K562 (cell line): Measurements from ENCODE around the gene NANOG. TPM values are rescaled to one million over a fixed set of nuclear protein-coding genes. Genes with fewer than 3 reads are reported as not detected.
"Not testable (repeated sequence)": the region's sequence is repeated elsewhere in the genome, so short reads cannot be mapped to it uniquely, and the experiment has no call there.

Source experiments
- ATAC-seq: fragments of 200-7000 bp; cut with Tn5 transposase; 3 replicates; pipeline ENCODE4 v1.9.1; 2020; ENCODE audit warnings: moderate library complexity
- BruUV-seq: library from RNA; stranded (reverse); fragments of 400-500 nt; replicated peaks from 2 replicates; lab custom pipeline; 2021; lab: Mats Ljungman, UMichigan
- CTCF ChIA-PET: fragments of 300-600 bp; formaldehyde crosslinking; extraction: SDS; loops from one replicate; lab custom pipeline; 2021; ENCODE audit warnings: low intra/inter-chr PET ratio; lab: Yijun Ruan, JAX
- POLR2A ChIA-PET: fragments of 300-600, 350-650 bp; sonication (Branson Sonifier 250); formaldehyde crosslinking; extraction: SDS; loops from one replicate; lab custom pipeline; 2021; ENCODE audit warnings: antibody characterized with exemption, inconsistent platforms; lab: Yijun Ruan, JAX
- DNase-seq, 4 experiments: peaks; one replicate each; pipeline versions ENCODE4 v3.0.0 to v3.0.0-alpha.2; 2011 to 2018; ENCODE audit warnings: low spot score in 3 of 4, mixed read lengths in 3 of 4; ENCODE audit errors: extremely low read depth in 1 of 4
- FAIRE-seq: peaks from 2 replicates; lab custom pipeline; 2011; peaks lifted over from hg19 to GRCh38; lab: Jason Lieb, UNC
- H2AFZ ChIP-seq: 2 replicates; pipeline ENCODE4 v1.6.0; 2011; ENCODE audit warnings: low read depth, low read length, control low read depth, inconsistent platforms
- H3K27ac ChIP-seq: fragments of 200-600 bp; 3 replicates; pipeline ENCODE4 v1.8.0; 2011; ENCODE audit warnings: low read depth, mild to moderate bottlenecking, control low read depth, inconsistent platforms, low read length, moderate library complexity, mixed read lengths; ENCODE audit errors: extremely low read depth
- H3K27me3 ChIP-seq, 2 experiments: fragments of 300-600 bp in 1 of 2; 2 replicates in 1 of 2; 3 replicates in 1 of 2; pipeline versions ENCODE4 v1.6.0 to v1.8.0; 2011; ENCODE audit warnings: inconsistent platforms in 2 of 2, low read length in 2 of 2, mild to moderate bottlenecking in 1 of 2, mixed read lengths in 1 of 2, moderate library complexity in 1 of 2; ENCODE audit not compliant: control insufficient read depth in 2 of 2, insufficient read depth in 2 of 2
- H3K36me3 ChIP-seq: fragments of 300-600 bp; 3 replicates; pipeline ENCODE4 v1.8.0; 2011; ENCODE audit warnings: mild to moderate bottlenecking, low read length, inconsistent platforms; ENCODE audit not compliant: control insufficient read depth, insufficient read depth
- H3K4me1 ChIP-seq, 2 experiments: fragments of 200-600 bp in 1 of 2; replicated peaks in 1 of 2; 2 replicates in 1 of 2; 3 replicates in 1 of 2; pipeline versions ENCODE4 v1.5.1 to v1.8.0; 2011; ENCODE audit warnings: inconsistent platforms in 2 of 2, low read length in 2 of 2, mild to moderate bottlenecking in 1 of 2, mixed read lengths in 1 of 2, moderate library complexity in 1 of 2; ENCODE audit not compliant: control insufficient read depth in 2 of 2, insufficient read depth in 2 of 2
- H3K4me2 ChIP-seq: 2 replicates; pipeline ENCODE4 v1.6.1; 2011; ENCODE audit warnings: low read length, control low read depth, inconsistent platforms, mixed read lengths; ENCODE audit not compliant: insufficient read depth
- H3K4me3 ChIP-seq: fragments of 200-600 bp; sonication (generic), shearing (Covaris generic); 2 replicates; pipeline ENCODE4 v1.5.1; 2016; ENCODE audit warnings: control low read depth, inconsistent platforms
- H3K79me2 ChIP-seq: fragments of 200-600 bp; 3 replicates; pipeline ENCODE4 v1.8.0; 2011; ENCODE audit warnings: low read length, inconsistent platforms; ENCODE audit not compliant: control insufficient read depth, insufficient read depth
- H3K9ac ChIP-seq, 2 experiments: 2 replicates each; pipeline versions ENCODE4 v1.6.0 to v1.6.1; 2011; ENCODE audit warnings: low read depth in 2 of 2, low read length in 2 of 2, control low read depth in 1 of 2, inconsistent platforms in 1 of 2, mild to moderate bottlenecking in 1 of 2, mixed read lengths in 1 of 2; ENCODE audit not compliant: insufficient read depth in 1 of 2
- H3K9me1 ChIP-seq: one replicate; pipeline ENCODE4 v1.6.0; 2011; ENCODE audit warnings: inconsistent platforms, mild to moderate bottlenecking, low read length, moderate library complexity; ENCODE audit not compliant: control insufficient read depth, insufficient read depth
- H3K9me3 ChIP-seq: replicated peaks from 2 replicates; pipeline ENCODE4 v1.5.1; 2011; ENCODE audit warnings: low read depth, low read length, inconsistent platforms; ENCODE audit not compliant: control insufficient read depth, insufficient read depth
- H4K20me1 ChIP-seq: replicated peaks from 2 replicates; pipeline ENCODE4 v1.6.1; 2011; ENCODE audit warnings: low read length, inconsistent platforms, mixed read lengths; ENCODE audit not compliant: control insufficient read depth, insufficient read depth
- BCOR ChIP-seq: fragments of 450-650 bp; IDR thresholded peaks from 2 replicates; pipeline ENCODE4 v1.6.1; 2016
- CEBPB ChIP-seq: fragments of 450-650 bp; IDR thresholded peaks from 2 replicates; pipeline ENCODE4 v1.6.1; 2016; ENCODE audit warnings: missing genetic modification characterization, missing compliant biosample characterization
- CTCF ChIP-seq, 3 experiments: IDR thresholded peaks in 2 of 3; conservative IDR thresholded peaks in 1 of 3; 2 replicates each; pipeline ENCODE4 v1.5.1; 2011 to 2012; ENCODE audit warnings: low read length in 3 of 3, mild to moderate bottlenecking in 3 of 3, control low read depth in 2 of 3, improper control_type of control experiment in 1 of 3, inconsistent platforms in 1 of 3, low read depth in 1 of 3, mixed read lengths in 1 of 3, moderate library complexity in 1 of 3; ENCODE audit not compliant: insufficient read depth in 2 of 3
- PCBP1 ChIP-seq: fragments of 200-400 bp; formaldehyde crosslinking; IDR thresholded peaks from 2 replicates; pipeline ENCODE4 v1.6.1; 2018; ENCODE audit warnings: mild to moderate bottlenecking, low read depth, low read length; ENCODE audit not compliant: poor library complexity, severe bottlenecking
- POLR2G ChIP-seq: fragments of 200-400 bp; formaldehyde crosslinking; IDR thresholded peaks from 2 replicates; pipeline ENCODE4 v1.6.1; 2017; ENCODE audit warnings: low read depth, mild to moderate bottlenecking, antibody characterized with exemption, low read length, moderate library complexity
- RAD21 ChIP-seq, 2 experiments: fragments of 250-450 bp in 1 of 2; fragments of 450-650 bp in 1 of 2; sonication (Bioruptor Pico) in 1 of 2; formaldehyde crosslinking in 1 of 2; IDR thresholded peaks in 1 of 2; conservative IDR thresholded peaks in 1 of 2; 2 replicates each; pipeline versions ENCODE4 v1.4.0 to v1.8.0; 2020 to 2022; ENCODE audit warnings: mild to moderate bottlenecking in 2 of 2, moderate library complexity in 1 of 2
- XRCC5 ChIP-seq: fragments of 200-400 bp; formaldehyde crosslinking; IDR thresholded peaks from 2 replicates; pipeline ENCODE4 v1.6.1; 2017; ENCODE audit warnings: low read depth, mild to moderate bottlenecking, low read length
- ZNF444 ChIP-seq: fragments of 250-450 bp; sonication (Bioruptor Pico); IDR thresholded peaks from 2 replicates; pipeline ENCODE4 v1.4.0; 2020; ENCODE audit warnings: mild to moderate bottlenecking, moderate library complexity
- WGBS: fragments of 100-300 bp; shearing (Covaris generic); methylation state at CpG from one replicate; pipeline ENCODE4 v1.1.6; 2016; ENCODE audit warnings: low coverage, mixed read lengths; ENCODE audit not compliant: insufficient coverage; ENCODE audit errors: missing lambda C conversion rate; 5-methylcytosine and 5-hydroxymethylcytosine counted together
- in situ Hi-C: fragments of 300-500 bp; cut with MboI; formaldehyde crosslinking; loops from 4 replicates; pipeline ENCODE4 v1.15.0; 2018; ENCODE audit warnings: inconsistent platforms, mixed read lengths
- intact Hi-C: fragments of 100-400 bp; cut with micrococcal nuclease; formaldehyde crosslinking; loops from 2 replicates; pipeline ENCODE4 v1.14.2; 2022
- polyA plus RNA-seq, 8 experiments: library from polyadenylated mRNA; depleted of rRNA in 4 of 8; stranded (reverse) in 5 of 8; unstranded in 3 of 8; fragments of >200 nt; fragmentation: Nextera tagmentation in 2 of 8; fragmentation: Illumina TruSeq in 1 of 8; extraction: Ambion mirVana in 2 of 8; extraction: Trizol in 1 of 8; gene quantifications; 2 replicates each; pipeline versions ENCODE4 v1.2.1 to v1.2.3, GENCODE V29; 2011 to 2014; ENCODE audit warnings: inconsistent platforms in 1 of 8, missing spikeins in 1 of 8
- total RNA-seq, 7 experiments: library from RNA; depleted of rRNA in 6 of 7; stranded (reverse); fragments of >200 nt in 6 of 7; fragmentation: Illumina TruSeq in 2 of 7; extraction: Trizol in 2 of 7; gene quantifications; 2 replicates each; pipeline versions ENCODE4 v1.2.1 to v1.2.3, GENCODE V29; 2011 to 2021; ENCODE audit warnings: low replicate concordance in 1 of 7
- TF ChIP-seq, protein P1 (sequence below), 3 experiments: fragments of 200-800 bp in 1 of 3; fragments of 250-450 bp in 1 of 3; fragments of 450-650 bp in 1 of 3; sonication (Bioruptor Pico) in 1 of 3; sonication (Bioruptor generic) in 1 of 3; formaldehyde crosslinking in 1 of 3; IDR thresholded peaks; 2 replicates each; pipeline versions ENCODE4 v1.6.1 to v1.8.0; 2016 to 2022; ENCODE audit warnings: mild to moderate bottlenecking in 2 of 3, missing genetic modification characterization in 2 of 3, missing compliant biosample characterization in 1 of 3, moderate library complexity in 1 of 3

Gene NANOG
- total and polyA plus RNA-seq, 9 of the 15 experiments (the other 6 are each of a cell fraction or from before 2014, with no cell fraction given) = 0.04 TPM; not detected in 8

GRCh38 chr12:7806863-7807487 is 17.8 kb downstream of the NANOG start (continued):
- peak; percentile 88 to 90 for TF ChIP-seq RAD21 (CRISPR knock-in tag; conservative IDR thresholded peaks at IDR 0.05 in 1 of 2, IDR thresholded peaks at IDR 0.05 in 1 of 2)
- TF ChIP-seq CEBPB (tag) = no peak
- TF ChIP-seq PCBP1 = no peak
- no peak for TF ChIP-seq POLR2G
- peak; percentile 76 to 82 (median 82) for TF ChIP-seq CTCF (IDR thresholded peaks at IDR 0.05 in 2 of 3, conservative IDR thresholded peaks at IDR 0.05 in 1 of 3; ENCODE audit: insufficient read depth in 2 of 3, low read depth in 1 of 3, low read length in 3 of 3)
- no peak for TF ChIP-seq XRCC5
- TF ChIP-seq ZNF444 (CRISPR knock-in tag) = no peak
- TF ChIP-seq, protein P1, sequence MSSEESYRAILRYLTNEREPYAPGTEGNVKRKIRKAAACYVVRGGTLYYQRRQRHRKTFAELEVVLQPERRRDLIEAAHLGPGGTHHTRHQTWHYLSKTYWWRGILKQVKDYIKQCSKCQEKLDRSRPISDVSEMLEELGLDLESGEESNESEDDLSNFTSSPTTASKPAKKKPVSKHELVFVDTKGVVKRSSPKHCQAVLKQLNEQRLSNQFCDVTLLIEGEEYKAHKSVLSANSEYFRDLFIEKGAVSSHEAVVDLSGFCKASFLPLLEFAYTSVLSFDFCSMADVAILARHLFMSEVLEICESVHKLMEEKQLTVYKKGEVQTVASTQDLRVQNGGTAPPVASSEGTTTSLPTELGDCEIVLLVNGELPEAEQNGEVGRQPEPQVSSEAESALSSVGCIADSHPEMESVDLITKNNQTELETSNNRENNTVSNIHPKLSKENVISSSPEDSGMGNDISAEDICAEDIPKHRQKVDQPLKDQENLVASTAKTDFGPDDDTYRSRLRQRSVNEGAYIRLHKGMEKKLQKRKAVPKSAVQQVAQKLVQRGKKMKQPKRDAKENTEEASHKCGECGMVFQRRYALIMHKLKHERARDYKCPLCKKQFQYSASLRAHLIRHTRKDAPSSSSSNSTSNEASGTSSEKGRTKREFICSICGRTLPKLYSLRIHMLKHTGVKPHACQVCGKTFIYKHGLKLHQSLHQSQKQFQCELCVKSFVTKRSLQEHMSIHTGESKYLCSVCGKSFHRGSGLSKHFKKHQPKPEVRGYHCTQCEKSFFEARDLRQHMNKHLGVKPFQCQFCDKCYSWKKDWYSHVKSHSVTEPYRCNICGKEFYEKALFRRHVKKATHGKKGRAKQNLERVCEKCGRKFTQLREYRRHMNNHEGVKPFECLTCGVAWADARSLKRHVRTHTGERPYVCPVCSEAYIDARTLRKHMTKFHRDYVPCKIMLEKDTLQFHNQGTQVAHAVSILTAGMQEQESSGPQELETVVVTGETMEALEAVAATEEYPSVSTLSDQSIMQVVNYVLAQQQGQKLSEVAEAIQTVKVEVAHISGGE (CRISPR knock-in tag; IDR thresholded peaks at IDR 0.05) = no peak
- TF ChIP-seq BCOR = no peak

GRCh38 chr12:7825754-7826153 is 36.6 kb downstream of the NANOG start:
- intact Hi-C loops, ATAC-seq, H3K79me2 ChIP-seq, H3K4me2 ChIP-seq, H2AFZ ChIP-seq, H3K4me3 ChIP-seq, H3K36me3 ChIP-seq, H3K9me3 ChIP-seq, CTCF ChIA-PET, H4K20me1 ChIP-seq, H3K9ac ChIP-seq, BruUV-seq, H3K27ac ChIP-seq, in situ Hi-C loops, FAIRE-seq, DNase-seq, H3K27me3 ChIP-seq, H3K9me1 ChIP-seq, H3K4me1 ChIP-seq: not testable (repeated sequence)
- WGBS = 0% methylated on average over 1 of the region's 4 CpGs
- POLR2A ChIA-PET = interaction anchor here (0.6 kb wide), 1 partner anchor 239 kb away, joined by 3 read pairs; no protein-coding TSS in a partner anchor
